ENCODE results near the gene KRR1.
"Not testable (repeated sequence)": the region's sequence is repeated elsewhere in the genome, so short reads cannot be mapped to it uniquely, and the experiment has no call there.

KRR1 gene

GRCh38 chr12:75441687-75442449, 69.5 kb downstream of the KRR1 start:
- not testable (repeated sequence) for H3K27ac Mint-ChIP-seq; H3K4me1 Mint-ChIP-seq (ENCODE audit: low read depth); H3K36me3 Mint-ChIP-seq (ENCODE audit: low read depth); H3K9me3 Mint-ChIP-seq; H3K4me3 Mint-ChIP-seq
- H3K27me3 Mint-ChIP-seq: peaks cover 10% of the 10 kb centered on the region
